Osteocyte (in vitro differentiated cells): Measurements from ENCODE around the gene CSAD. TPM values are rescaled to one million over a fixed set of nuclear protein-coding genes. Genes with fewer than 3 reads are reported as not detected.
A peak's percentile ranks its signal among the peaks of the same experiment; 100 is the strongest.

ENCODE experiments used
- DNase-seq: peaks from one replicate; pipeline ENCODE4 v3.0.0; 2021; ENCODE audit warnings: mixed read lengths; ENCODE audit not compliant: unreplicated experiment; ENCODE audit errors: extremely low spot score
- H3K27ac Mint-ChIP-seq: one replicate; pipeline ENCODE4 v1.8.0; 2021; ENCODE audit warnings: mild to moderate bottlenecking, mixed read lengths; ENCODE audit not compliant: unreplicated experiment
- H3K27me3 Mint-ChIP-seq: one replicate; pipeline ENCODE4 v1.8.0; 2021; ENCODE audit warnings: mixed read lengths; ENCODE audit not compliant: unreplicated experiment
- H3K36me3 Mint-ChIP-seq: one replicate; pipeline ENCODE4 v1.8.0; 2021; ENCODE audit warnings: mixed read lengths; ENCODE audit not compliant: unreplicated experiment
- H3K4me1 Mint-ChIP-seq: one replicate; pipeline ENCODE4 v1.8.0; 2021; ENCODE audit warnings: mixed read lengths; ENCODE audit not compliant: unreplicated experiment
- H3K4me3 Mint-ChIP-seq: one replicate; pipeline ENCODE4 v1.8.0; 2021; ENCODE audit warnings: mild to moderate bottlenecking, moderate library complexity, mixed read lengths; ENCODE audit not compliant: unreplicated experiment
- H3K9me3 Mint-ChIP-seq: one replicate; pipeline ENCODE4 v1.8.0; 2021; ENCODE audit warnings: mixed read lengths; ENCODE audit not compliant: unreplicated experiment
- total RNA-seq: library from RNA; stranded (reverse); gene quantifications from 2 replicates; pipeline ENCODE4 v1.2.1, GENCODE V29; 2021
- TF ChIP-seq, protein P1 (sequence below): fragments of 200-600 bp; sonication (generic); IDR thresholded peaks from 2 replicates; pipeline ENCODE4 v1.5.0; 2021; ENCODE audit warnings: antibody characterized with exemption, mild to moderate bottlenecking, moderate library complexity

The CSAD gene
- total RNA-seq, 1 donor from 2014 or later = 47.0 TPM

DNA sequence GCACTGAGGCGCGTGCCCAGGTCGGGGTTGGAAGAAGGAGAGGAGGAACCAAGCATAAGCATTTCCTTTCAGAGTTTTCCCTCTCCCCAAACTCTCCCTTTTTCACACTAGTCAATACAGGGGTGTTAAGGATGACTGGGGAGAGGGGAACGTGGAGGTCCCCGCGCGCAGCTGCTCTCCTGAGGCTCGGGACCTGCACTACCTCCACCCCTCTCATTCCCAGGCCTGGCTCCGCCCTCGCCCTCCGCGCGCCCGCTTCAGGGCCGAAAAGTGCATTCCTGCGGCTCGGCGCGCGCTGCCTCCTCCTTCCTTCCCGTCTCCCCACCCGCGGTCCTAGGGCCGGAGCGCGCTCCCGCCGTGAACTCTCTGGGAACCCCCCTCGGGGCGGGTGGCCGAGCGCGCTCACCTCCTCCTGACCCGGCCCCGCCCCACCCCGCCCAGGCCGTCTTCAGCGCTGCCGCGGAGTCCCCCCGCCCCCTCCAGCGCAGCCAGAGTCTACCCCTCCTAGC lies 40.0 kb upstream of the CSAD start:
- H3K4me1 Mint-ChIP-seq = peaks cover 74% of the 10 kb centered on the region
- no peaks in the 10 kb centered on the region for H3K36me3 Mint-ChIP-seq
- H3K27me3 Mint-ChIP-seq = no peaks in the 10 kb centered on the region
- peak overlapping the region; percentile 80 for H3K4me3 Mint-ChIP-seq
- TF ChIP-seq, protein P1, sequence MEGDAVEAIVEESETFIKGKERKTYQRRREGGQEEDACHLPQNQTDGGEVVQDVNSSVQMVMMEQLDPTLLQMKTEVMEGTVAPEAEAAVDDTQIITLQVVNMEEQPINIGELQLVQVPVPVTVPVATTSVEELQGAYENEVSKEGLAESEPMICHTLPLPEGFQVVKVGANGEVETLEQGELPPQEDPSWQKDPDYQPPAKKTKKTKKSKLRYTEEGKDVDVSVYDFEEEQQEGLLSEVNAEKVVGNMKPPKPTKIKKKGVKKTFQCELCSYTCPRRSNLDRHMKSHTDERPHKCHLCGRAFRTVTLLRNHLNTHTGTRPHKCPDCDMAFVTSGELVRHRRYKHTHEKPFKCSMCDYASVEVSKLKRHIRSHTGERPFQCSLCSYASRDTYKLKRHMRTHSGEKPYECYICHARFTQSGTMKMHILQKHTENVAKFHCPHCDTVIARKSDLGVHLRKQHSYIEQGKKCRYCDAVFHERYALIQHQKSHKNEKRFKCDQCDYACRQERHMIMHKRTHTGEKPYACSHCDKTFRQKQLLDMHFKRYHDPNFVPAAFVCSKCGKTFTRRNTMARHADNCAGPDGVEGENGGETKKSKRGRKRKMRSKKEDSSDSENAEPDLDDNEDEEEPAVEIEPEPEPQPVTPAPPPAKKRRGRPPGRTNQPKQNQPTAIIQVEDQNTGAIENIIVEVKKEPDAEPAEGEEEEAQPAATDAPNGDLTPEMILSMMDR = no peak
- peak overlapping the region; percentile 98 for H3K27ac Mint-ChIP-seq
- H3K9me3 Mint-ChIP-seq = no peaks in the 10 kb centered on the region
- DNase-seq = peak; percentile 94

DNA sequence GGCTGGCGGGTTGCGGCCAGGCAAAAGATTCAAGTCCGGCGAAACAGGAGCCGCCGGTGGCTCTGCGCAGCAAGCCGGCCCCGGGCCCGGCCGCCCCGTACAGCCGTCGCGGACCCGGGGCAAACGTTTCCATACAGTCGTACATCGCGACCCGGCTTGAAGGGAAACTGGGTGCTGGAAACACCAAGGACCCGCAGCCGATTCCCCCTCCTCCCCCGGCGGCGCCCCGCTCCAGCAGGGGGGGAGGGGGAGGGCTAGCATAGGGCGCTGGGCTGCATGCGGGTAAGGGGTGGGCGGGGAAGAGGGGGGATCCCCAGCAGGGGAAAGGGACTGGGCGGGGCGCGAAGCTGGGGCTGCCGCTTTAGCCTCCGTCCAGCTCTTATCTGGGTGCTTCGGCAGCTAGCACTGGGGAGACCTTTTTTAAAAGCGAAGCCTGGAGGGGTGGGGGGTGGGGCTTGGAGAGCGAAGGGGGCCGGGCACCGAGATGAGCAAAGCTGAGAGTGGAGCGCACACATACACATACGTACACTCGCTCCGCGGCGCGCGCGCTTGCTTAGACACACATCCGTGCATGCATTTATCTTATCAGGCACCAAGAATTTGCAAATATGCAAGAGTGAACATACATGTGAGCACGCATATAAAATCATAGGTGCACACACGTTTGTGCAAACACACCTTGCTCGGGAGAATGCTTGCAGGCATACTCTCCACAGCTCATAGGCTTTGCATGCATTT lies 39.4 kb upstream of the CSAD start:
- TF ChIP-seq, protein P1 = no peak
- no peaks in the 10 kb centered on the region for H3K27me3 Mint-ChIP-seq
- no peaks in the 10 kb centered on the region for H3K9me3 Mint-ChIP-seq
- H3K4me1 Mint-ChIP-seq = peaks cover 68% of the 10 kb centered on the region
- H3K27ac Mint-ChIP-seq = peak overlapping the region; percentile 98
- H3K36me3 Mint-ChIP-seq = no peaks in the 10 kb centered on the region
- H3K4me3 Mint-ChIP-seq = peak overlapping the region; percentile 80
- DNase-seq = no peak

DNA sequence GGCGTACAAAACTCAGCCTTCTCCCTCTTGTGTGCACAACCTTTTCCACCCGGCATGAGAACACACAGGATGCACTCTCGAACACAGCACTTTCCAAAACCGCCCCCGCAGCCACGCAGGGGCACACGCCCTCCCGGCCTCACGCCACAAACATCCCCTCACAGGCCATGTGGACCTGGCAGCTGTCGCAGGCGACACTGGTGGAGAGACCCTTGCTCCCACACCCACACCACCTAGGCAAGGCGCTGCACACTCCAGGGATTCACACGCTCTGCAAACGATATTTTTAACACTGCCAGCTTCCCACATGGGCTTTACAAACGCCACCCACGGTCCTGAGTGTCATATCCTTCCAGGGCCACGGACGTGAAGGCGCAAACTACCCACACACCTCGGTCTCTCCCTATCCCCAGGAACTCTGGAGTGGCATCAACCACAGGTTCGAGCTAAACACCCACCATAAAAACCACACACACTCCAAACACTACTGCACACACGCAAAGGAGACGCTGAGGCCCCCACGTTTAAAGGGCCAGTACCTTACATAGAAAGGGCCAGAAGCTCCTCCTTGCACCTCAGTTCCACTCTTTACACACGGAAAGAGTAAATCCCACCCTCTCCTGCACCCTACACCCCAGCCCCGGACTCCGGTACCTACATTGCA lies 38.7 kb upstream of the CSAD start:
- H3K9me3 Mint-ChIP-seq = no peaks in the 10 kb centered on the region
- peak overlapping the region; percentile 80 for H3K4me3 Mint-ChIP-seq
- H3K36me3 Mint-ChIP-seq = peaks cover under 1% of the 10 kb centered on the region
- no peaks in the 10 kb centered on the region for H3K27me3 Mint-ChIP-seq
- DNase-seq = no peak
- TF ChIP-seq, protein P1 = no peak
- peak overlapping the region; percentile 84 for H3K27ac Mint-ChIP-seq
- H3K4me1 Mint-ChIP-seq = peaks cover 61% of the 10 kb centered on the region

DNA sequence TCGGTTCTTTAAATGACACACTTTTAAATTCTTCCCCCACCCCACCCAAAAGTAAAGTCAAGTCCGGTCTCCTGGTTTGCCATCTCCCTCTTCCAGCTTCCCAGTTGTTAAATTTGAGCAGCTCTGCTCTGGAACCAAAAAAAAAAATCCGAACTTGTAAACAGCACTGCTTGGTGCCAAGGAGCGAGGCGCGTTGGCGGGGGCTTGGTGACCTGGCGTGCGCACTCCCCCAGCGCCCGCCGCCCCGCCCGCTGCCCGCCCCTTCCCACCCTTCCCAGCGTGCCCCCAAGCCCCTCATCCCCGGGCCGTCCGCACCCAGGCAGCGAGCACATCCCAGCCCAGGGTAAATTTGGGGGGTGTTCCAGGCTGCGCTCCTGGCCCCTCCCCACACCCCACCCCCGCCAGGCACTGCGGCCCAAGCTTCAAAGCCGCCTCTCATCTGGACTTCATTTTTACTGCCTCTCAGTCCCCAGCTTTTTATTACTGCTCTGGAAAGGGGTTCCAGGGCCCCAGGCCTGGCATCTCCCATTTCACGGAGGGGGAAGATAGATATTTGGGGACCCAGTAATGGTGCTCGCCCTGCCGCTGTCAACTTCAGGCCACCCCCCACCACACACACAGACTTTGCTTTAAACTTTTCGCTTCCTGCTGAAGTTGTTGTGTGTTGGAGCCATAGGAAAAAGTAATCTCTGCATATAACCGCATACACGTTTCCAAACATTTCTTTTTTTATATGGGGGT lies 38.0 kb upstream of the CSAD start:
- TF ChIP-seq, protein P1 = no peak
- Mint-ChIP-seq H3K27ac (peak overlapping the region; percentile 84), H3K4me3 (peak overlapping the region; percentile 80), H3K27me3 (no peaks in the 10 kb centered on the region), H3K9me3 (no peaks in the 10 kb centered on the region), H3K36me3 (peaks cover 5% of the 10 kb centered on the region), H3K4me1 (peaks cover 54% of the 10 kb centered on the region)
- no peak for DNase-seq
